ENCODE results near the gene PTGER2.

PTGER2 gene

DNA sequence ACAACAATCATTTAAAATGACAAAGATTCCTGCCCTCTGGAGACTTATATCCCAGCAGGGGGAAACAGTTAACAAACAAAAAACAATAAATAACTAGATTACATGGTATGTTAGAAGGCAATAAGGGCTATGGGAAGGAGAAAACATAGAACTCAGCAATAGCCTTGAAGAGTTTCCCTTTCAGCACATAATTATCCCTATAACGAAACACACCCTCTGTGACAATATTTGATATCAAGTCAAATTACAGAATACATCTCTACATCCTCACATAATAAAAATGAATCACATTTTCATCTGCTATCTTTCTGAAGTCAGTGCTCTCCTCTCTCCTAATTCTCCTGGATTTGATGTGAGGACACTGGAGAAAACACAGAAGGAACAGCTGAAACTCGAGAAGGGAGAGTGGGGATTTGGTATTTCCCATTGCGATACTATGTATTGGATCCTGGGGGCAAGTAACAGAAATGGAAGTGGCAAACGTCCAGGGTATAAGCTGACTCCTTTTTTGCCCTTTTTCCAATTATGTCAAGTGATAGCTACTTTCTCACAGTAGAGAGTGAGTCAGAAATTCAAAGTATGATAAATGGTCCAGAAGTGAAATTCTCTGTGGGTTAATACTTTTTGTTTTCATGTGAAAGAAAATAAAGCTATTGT lies 9.7 kb upstream of the PTGER2 start:
- no peaks in the 10 kb centered on the region for H3K4me1 ChIP-seq (ENCODE audit: control insufficient read depth, insufficient read depth, low read length)

DNA sequence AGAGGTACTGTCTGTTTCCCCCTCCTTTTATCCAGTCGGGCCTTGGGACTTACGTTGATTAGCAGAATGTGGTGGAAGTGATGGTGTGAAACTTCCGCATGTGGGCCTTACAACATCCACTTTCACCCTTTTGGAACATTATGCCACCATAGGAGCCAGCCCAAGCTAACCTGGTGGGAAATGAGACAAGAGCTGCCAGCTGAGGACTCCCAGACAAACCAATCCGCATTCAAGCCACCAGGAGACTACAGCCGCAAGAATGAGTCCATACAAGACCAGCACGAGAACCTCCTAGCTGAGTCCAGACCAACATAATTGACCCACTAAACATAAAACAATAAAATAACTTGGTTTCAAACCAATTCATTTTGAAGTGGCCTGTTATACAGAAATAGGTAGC lies 9.1 kb upstream of the PTGER2 start:
- Histone ChIP-seq H3K4me1 (ENCODE audit: control insufficient read depth, insufficient read depth, low read length) (no peaks in the 10 kb centered on the region), H3K36me3 (ENCODE audit: control insufficient read depth, insufficient read depth, low read length) (no peaks in the 10 kb centered on the region), H3K27me3 (ENCODE audit: control insufficient read depth, insufficient read depth, low read length, poor library complexity, severe bottlenecking) (no peaks in the 10 kb centered on the region), H3K27ac (ENCODE audit: insufficient read depth, low read depth, low read length, poor library complexity, severe bottlenecking) (no peak overlapping the region), H3K4me3 (ENCODE audit: insufficient read depth, low read depth, low read length) (no peak overlapping the region), H3K9me3 (ENCODE audit: control insufficient read depth, low read length) (no peaks in the 10 kb centered on the region)
- 96 to 98% methylated on average over 4 of the region's 6 CpGs for WGBS, 2 experiments

More for the DNA sequence above, 9.7 kb upstream of the PTGER2 start:
- 79 to 84% methylated on average over 4 of the region's 4 CpGs for WGBS, 2 experiments
- H3K4me3 ChIP-seq (ENCODE audit: insufficient read depth, low read depth, low read length) = no peak overlapping the region
- no peaks in the 10 kb centered on the region for H3K27me3 ChIP-seq (ENCODE audit: control insufficient read depth, insufficient read depth, low read length, poor library complexity, severe bottlenecking)
- no peaks in the 10 kb centered on the region for H3K36me3 ChIP-seq (ENCODE audit: control insufficient read depth, insufficient read depth, low read length)
- H3K27ac ChIP-seq (ENCODE audit: insufficient read depth, low read depth, low read length, poor library complexity, severe bottlenecking) = no peak overlapping the region
- H3K9me3 ChIP-seq (ENCODE audit: control insufficient read depth, low read length) = no peaks in the 10 kb centered on the region

DNA sequence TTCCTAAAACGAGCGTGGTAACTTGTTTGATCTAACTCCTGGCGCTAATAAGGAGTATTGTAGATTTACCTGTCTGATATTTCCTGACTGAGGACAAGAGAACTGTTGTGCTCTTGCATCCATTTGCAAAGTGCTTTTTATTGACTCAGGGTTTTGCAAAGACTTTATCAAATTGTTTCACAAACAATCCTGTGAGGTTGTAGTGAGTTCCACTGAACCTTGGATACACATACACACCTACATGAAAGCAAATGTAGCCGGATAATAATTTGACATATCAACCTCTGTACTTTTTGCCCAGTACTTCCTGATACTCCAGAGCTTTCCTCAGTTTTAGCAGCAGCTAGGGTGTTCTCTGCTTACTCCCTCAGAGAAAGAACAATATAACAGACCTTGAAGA lies 6.7 kb upstream of the PTGER2 start:
- H3K4me1 ChIP-seq (ENCODE audit: control insufficient read depth, insufficient read depth, low read length) = no peaks in the 10 kb centered on the region
- H3K27me3 ChIP-seq (ENCODE audit: control insufficient read depth, insufficient read depth, low read length, poor library complexity, severe bottlenecking) = peaks cover 10% of the 10 kb centered on the region
- no peaks in the 10 kb centered on the region for H3K9me3 ChIP-seq (ENCODE audit: control insufficient read depth, low read length)
- no peaks in the 10 kb centered on the region for H3K36me3 ChIP-seq (ENCODE audit: control insufficient read depth, insufficient read depth, low read length)
- no peak overlapping the region for H3K27ac ChIP-seq (ENCODE audit: insufficient read depth, low read depth, low read length, poor library complexity, severe bottlenecking)
- WGBS, 2 experiments = 90 to 94% methylated on average over 4 of the region's 4 CpGs
- H3K4me3 ChIP-seq (ENCODE audit: insufficient read depth, low read depth, low read length) = no peak overlapping the region

DNA sequence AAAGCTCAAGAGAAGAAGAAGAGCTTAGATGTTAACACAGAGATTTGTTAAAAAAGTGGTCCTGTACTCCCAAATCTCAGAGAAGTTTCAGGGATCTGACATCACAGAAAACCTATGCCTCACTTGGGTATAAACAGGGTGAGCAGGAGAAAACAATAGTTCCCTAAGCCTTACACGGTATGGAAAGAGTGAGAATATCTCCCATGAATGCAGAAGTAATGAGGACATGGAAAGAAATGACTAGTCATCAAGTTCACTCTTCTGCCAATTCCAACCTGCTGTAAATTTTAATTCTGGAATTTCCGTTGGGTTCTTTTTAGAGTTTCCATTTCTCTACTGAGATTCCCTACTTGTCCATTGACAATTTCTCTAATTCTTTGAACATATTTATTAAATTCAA lies 6.2 kb upstream of the PTGER2 start:
- Histone ChIP-seq H3K4me3 (ENCODE audit: insufficient read depth, low read depth, low read length) (no peak overlapping the region), H3K9me3 (ENCODE audit: control insufficient read depth, low read length) (no peaks in the 10 kb centered on the region), H3K36me3 (ENCODE audit: control insufficient read depth, insufficient read depth, low read length) (no peaks in the 10 kb centered on the region), H3K27me3 (ENCODE audit: control insufficient read depth, insufficient read depth, low read length, poor library complexity, severe bottlenecking) (peaks cover 15% of the 10 kb centered on the region), H3K27ac (ENCODE audit: insufficient read depth, low read depth, low read length, poor library complexity, severe bottlenecking) (no peak overlapping the region), H3K4me1 (ENCODE audit: control insufficient read depth, insufficient read depth, low read length) (peaks cover 1% of the 10 kb centered on the region)
- WGBS, 2 experiments = 90 to 95% methylated on average over 2 of the region's 2 CpGs

DNA sequence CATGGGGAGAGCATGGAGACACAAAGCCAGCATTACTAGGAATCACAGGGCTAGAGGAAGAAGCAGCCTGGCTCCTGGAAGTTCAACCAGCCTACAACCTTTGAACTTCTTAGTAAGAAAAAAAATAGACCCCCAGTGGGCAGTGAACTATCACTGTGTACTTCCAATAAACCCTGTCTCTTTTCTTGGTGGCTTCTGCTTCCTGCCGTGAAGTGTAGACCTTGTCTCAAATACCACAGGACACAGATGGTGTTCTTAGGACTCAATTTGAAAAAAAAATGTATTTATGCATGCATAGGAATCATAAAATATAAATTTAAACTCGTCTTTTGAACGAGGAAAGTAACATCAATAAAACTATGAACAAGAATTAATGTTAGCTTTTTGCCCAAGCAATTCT lies 3.6 kb upstream of the PTGER2 start:
- Histone ChIP-seq H3K4me1 (ENCODE audit: control insufficient read depth, insufficient read depth, low read length) (peaks cover 4% of the 10 kb centered on the region), H3K27ac (ENCODE audit: insufficient read depth, low read depth, low read length, poor library complexity, severe bottlenecking) (no peak overlapping the region), H3K4me3 (ENCODE audit: insufficient read depth, low read depth, low read length) (no peak overlapping the region), H3K36me3 (ENCODE audit: control insufficient read depth, insufficient read depth, low read length) (no peaks in the 10 kb centered on the region), H3K9me3 (ENCODE audit: control insufficient read depth, low read length) (no peaks in the 10 kb centered on the region), H3K27me3 (ENCODE audit: control insufficient read depth, insufficient read depth, low read length, poor library complexity, severe bottlenecking) (peaks cover 41% of the 10 kb centered on the region)
- 93 to 100% methylated on average over 1 to 3 of the region's 3 CpGs for WGBS, 2 experiments

DNA sequence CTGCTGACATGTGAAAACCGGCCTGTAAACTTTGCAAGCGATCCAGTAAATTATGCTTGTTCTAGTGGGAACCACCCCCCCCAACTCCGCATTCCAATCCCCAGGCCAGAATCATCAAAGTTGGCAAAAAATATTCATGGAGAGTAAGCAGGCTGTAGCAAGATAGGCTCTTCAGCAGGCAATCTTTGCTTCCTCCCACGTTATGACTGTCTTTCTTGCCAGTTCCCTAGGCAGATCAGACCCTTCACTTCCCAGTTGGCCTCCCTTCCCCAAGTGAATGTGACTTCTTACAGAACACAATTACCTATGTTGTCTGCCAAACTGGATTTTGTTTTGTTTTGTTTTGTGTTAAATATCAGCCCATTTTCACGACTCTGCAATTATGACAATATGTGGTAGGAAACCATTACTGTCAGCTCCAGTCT lies 1.2 kb upstream of the PTGER2 start:
- Histone ChIP-seq H3K27ac (ENCODE audit: insufficient read depth, low read depth, low read length, poor library complexity, severe bottlenecking) (no peak overlapping the region), H3K36me3 (ENCODE audit: control insufficient read depth, insufficient read depth, low read length) (no peaks in the 10 kb centered on the region), H3K27me3 (ENCODE audit: control insufficient read depth, insufficient read depth, low read length, poor library complexity, severe bottlenecking) (peaks cover 65% of the 10 kb centered on the region), H3K9me3 (ENCODE audit: control insufficient read depth, low read length) (no peaks in the 10 kb centered on the region), H3K4me3 (ENCODE audit: insufficient read depth, low read depth, low read length) (no peak overlapping the region), H3K4me1 (ENCODE audit: control insufficient read depth, insufficient read depth, low read length) (peaks cover 4% of the 10 kb centered on the region)
- WGBS, 2 experiments = 82 to 89% methylated on average over 5 of the region's 5 CpGs

DNA sequence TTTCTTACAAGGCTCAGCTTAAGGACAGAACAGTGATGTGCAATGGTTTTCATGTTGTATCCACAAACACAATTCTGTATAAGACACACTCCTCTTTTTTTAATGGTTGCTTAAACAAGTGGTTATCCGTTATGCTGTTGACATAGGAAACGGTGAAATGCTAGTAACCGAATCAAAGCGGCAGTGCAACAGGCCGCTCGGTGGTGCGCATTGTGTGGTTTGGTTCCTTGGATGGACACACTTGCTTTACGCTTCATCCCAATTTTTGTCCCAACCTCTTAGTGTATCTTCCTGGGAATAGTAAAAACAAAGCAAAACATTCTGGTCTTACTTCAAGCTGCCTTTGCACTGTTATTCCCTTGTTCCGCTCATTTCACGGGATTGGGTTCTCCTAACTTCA lies 650 bp upstream of the PTGER2 start:
- Histone ChIP-seq H3K36me3 (ENCODE audit: control insufficient read depth, insufficient read depth, low read length) (no peaks in the 10 kb centered on the region), H3K4me1 (ENCODE audit: control insufficient read depth, insufficient read depth, low read length) (peaks cover 4% of the 10 kb centered on the region), H3K4me3 (ENCODE audit: insufficient read depth, low read depth, low read length) (peak overlapping the region; percentile 38), H3K27ac (ENCODE audit: insufficient read depth, low read depth, low read length, poor library complexity, severe bottlenecking) (no peak overlapping the region), H3K9me3 (ENCODE audit: control insufficient read depth, low read length) (no peaks in the 10 kb centered on the region), H3K27me3 (ENCODE audit: control insufficient read depth, insufficient read depth, low read length, poor library complexity, severe bottlenecking) (peaks cover 70% of the 10 kb centered on the region)
- WGBS, 2 experiments = 69 to 72% methylated on average over 10 of the region's 10 CpGs

DNA sequence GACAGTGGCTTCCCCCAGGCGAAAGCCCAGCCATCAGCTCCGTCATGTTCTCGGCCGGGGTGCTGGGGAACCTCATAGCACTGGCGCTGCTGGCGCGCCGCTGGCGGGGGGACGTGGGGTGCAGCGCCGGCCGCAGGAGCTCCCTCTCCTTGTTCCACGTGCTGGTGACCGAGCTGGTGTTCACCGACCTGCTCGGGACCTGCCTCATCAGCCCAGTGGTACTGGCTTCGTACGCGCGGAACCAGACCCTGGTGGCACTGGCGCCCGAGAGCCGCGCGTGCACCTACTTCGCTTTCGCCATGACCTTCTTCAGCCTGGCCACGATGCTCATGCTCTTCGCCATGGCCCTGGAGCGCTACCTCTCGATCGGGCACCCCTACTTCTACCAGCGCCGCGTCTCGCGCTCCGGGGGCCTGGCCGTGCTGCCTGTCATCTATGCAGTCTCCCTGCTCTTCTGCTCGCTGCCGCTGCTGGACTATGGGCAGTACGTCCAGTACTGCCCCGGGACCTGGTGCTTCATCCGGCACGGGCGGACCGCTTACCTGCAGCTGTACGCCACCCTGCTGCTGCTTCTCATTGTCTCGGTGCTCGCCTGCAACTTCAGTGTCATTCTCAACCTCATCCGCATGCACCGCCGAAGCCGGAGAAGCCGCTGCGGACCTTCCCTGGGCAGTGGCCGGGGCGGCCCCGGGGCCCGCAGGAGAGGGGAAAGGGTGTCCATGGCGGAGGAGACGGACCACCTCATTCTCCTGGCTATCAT lies 663 bp downstream of the PTGER2 start:
- H3K4me1 ChIP-seq (ENCODE audit: control insufficient read depth, insufficient read depth, low read length) = peaks cover 4% of the 10 kb centered on the region
- H3K4me3 ChIP-seq (ENCODE audit: insufficient read depth, low read depth, low read length) = peak overlapping the region; percentile 38
- peaks cover 71% of the 10 kb centered on the region for H3K27me3 ChIP-seq (ENCODE audit: control insufficient read depth, insufficient read depth, low read length, poor library complexity, severe bottlenecking)
- 2 to 3% methylated on average over 63 of the region's 63 CpGs for WGBS, 2 experiments
- no peaks in the 10 kb centered on the region for H3K9me3 ChIP-seq (ENCODE audit: control insufficient read depth, low read length)
- H3K36me3 ChIP-seq (ENCODE audit: control insufficient read depth, insufficient read depth, low read length) = no peaks in the 10 kb centered on the region
- no peak overlapping the region for H3K27ac ChIP-seq (ENCODE audit: insufficient read depth, low read depth, low read length, poor library complexity, severe bottlenecking)

DNA sequence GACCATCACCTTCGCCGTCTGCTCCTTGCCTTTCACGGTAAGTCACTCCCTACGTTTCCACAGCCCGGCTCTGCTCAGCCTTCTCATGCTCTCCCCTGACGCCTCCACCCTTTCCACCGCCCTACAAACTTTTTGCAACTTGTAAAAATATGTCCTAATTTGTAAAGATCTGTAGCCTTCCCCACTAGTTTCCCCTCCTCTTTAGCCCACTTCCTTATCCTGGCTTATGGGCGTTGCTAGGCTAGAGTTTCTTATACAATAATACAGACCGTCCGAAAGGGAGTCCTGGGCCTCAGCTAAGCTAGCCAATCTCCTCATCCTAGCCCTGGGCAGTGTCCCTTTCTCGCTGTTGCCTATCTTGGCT lies 1.2 kb downstream of the PTGER2 start:
- Histone ChIP-seq H3K27ac (ENCODE audit: insufficient read depth, low read depth, low read length, poor library complexity, severe bottlenecking) (no peak overlapping the region), H3K4me1 (ENCODE audit: control insufficient read depth, insufficient read depth, low read length) (peaks cover 4% of the 10 kb centered on the region), H3K9me3 (ENCODE audit: control insufficient read depth, low read length) (no peaks in the 10 kb centered on the region), H3K4me3 (ENCODE audit: insufficient read depth, low read depth, low read length) (no peak overlapping the region), H3K36me3 (ENCODE audit: control insufficient read depth, insufficient read depth, low read length) (no peaks in the 10 kb centered on the region), H3K27me3 (ENCODE audit: control insufficient read depth, insufficient read depth, low read length, poor library complexity, severe bottlenecking) (peaks cover 71% of the 10 kb centered on the region)
- WGBS, 2 experiments = 34 to 41% methylated on average over 11 of the region's 11 CpGs

DNA sequence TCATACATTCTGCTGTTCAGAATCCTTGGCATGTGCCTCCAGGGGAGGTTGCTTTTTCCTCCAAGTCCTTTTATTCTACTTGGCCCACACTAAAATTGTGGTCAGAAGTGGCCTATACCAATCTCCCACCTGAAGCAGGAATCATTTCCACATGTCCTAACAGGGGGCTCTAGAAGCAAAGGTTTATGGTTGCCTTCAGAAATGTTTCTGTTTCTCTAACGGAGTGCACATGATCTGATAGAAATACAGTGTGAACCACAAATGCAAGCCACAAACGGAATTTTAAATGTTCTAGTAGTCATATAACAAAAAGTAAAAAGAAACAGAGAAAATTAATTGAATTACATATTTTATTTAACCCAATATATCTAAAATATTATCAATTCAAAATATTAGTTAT lies 4.0 kb downstream of the PTGER2 start:
- Histone ChIP-seq H3K9me3 (ENCODE audit: control insufficient read depth, low read length) (no peaks in the 10 kb centered on the region), H3K4me3 (ENCODE audit: insufficient read depth, low read depth, low read length) (no peak overlapping the region), H3K27ac (ENCODE audit: insufficient read depth, low read depth, low read length, poor library complexity, severe bottlenecking) (no peak overlapping the region), H3K27me3 (ENCODE audit: control insufficient read depth, insufficient read depth, low read length, poor library complexity, severe bottlenecking) (peaks cover 54% of the 10 kb centered on the region), H3K36me3 (ENCODE audit: control insufficient read depth, insufficient read depth, low read length) (no peaks in the 10 kb centered on the region), H3K4me1 (ENCODE audit: control insufficient read depth, insufficient read depth, low read length) (peaks cover 1% of the 10 kb centered on the region)
- 91 to 93% methylated on average over 1 of the region's 2 CpGs for WGBS, 2 experiments
